ENCODE data around the gene BANF2. TPM values are rescaled to one million over a fixed set of nuclear protein-coding genes. Genes with fewer than 3 reads are reported as not detected.

BANF2 gene
- total RNA-seq, 2 experiments from 2014 or later, result not detected

GRCh38 chr20:17720755-17721154 is 21.0 kb downstream of the BANF2 start:
- no peak for DNase-seq
- H3K4me1 Mint-ChIP-seq (ENCODE audit: low read depth), result no peaks in the 10 kb centered on the region
- peaks cover 4% of the 10 kb centered on the region for H3K27me3 Mint-ChIP-seq (ENCODE audit: low read depth)
- H3K4me3 Mint-ChIP-seq, result no peak overlapping the region
- intact Hi-C loops (cut with micrococcal nuclease), result loop anchor here (10.0 kb wide), 1 partner anchor 84 kb away; no protein-coding TSS in a partner anchor
- H3K27ac Mint-ChIP-seq, result no peak overlapping the region
- CTCF ChIA-PET, result no interaction called here
- H3K36me3 Mint-ChIP-seq (ENCODE audit: low read depth), result no peaks in the 10 kb centered on the region
- H3K9me3 Mint-ChIP-seq, result no peaks in the 10 kb centered on the region

DNA sequence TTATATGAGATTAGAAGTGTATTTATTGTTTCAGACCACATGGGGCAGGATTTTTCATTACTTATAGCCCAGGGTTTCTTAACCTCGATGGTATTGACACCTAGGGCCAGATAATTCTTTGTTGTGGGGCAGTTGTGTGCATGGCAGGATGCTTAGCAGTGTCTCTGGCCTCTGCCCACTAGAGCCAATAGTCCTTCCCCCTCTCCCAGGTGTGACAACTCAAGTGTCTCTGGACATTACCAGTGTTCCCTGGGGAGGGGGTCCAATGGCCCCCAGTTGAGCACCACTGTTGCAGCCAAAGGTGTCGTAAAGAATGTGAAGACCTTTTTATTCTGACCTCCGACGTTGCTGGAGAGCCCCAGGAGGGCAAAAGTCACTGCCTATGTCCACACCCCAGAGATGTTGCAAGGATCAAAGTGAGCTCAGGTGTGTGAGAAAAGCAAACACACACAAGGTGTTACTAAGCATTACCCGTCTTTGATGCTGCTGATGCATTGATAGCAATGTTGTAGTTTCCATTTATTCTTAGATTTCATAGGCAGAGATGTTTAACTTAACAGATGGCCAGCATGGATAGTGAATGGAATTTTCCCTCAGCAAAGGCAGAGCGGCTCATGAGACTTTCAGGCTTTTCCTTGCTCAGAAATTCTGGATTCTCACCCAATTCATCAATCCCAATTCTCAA is 22.2 kb downstream of the BANF2 start:
- no peak for DNase-seq
- H3K27me3 Mint-ChIP-seq (ENCODE audit: low read depth), result peaks cover 4% of the 10 kb centered on the region
- intact Hi-C loops (cut with micrococcal nuclease), result loop anchor here (10.0 kb wide), 1 partner anchor 83 kb away; no protein-coding TSS in a partner anchor
- H3K9me3 Mint-ChIP-seq, result no peaks in the 10 kb centered on the region
- H3K4me1 Mint-ChIP-seq (ENCODE audit: low read depth), result no peaks in the 10 kb centered on the region
- no peak overlapping the region for H3K27ac Mint-ChIP-seq
- no peak overlapping the region for H3K4me3 Mint-ChIP-seq
- H3K36me3 Mint-ChIP-seq (ENCODE audit: low read depth), result no peaks in the 10 kb centered on the region
- CTCF ChIA-PET, result interaction anchor here (0.8 kb wide), 1 partner anchor 1230 kb away, joined by 3 read pairs; no protein-coding TSS in a partner anchor

- CTCF ChIA-PET, result interaction anchor here (0.8 kb wide), 1 partner anchor 1231 kb away, joined by 3 read pairs; no protein-coding TSS in a partner anchor
- Mint-ChIP-seq H3K9me3 (no peaks in the 10 kb centered on the region), H3K27ac (no peak overlapping the region), H3K36me3 (ENCODE audit: low read depth) (no peaks in the 10 kb centered on the region), H3K4me3 (no peak overlapping the region), H3K27me3 (ENCODE audit: low read depth) (peaks cover 4% of the 10 kb centered on the region), H3K4me1 (ENCODE audit: low read depth) (no peaks in the 10 kb centered on the region)
- intact Hi-C loops (cut with micrococcal nuclease), result loop anchor here (10.0 kb wide), 1 partner anchor 82 kb away; no protein-coding TSS in a partner anchor
- no peak for DNase-seq
Observed at GRCh38 chr20:17722493-17723300, 22.9 kb downstream of the BANF2 start.

DNA sequence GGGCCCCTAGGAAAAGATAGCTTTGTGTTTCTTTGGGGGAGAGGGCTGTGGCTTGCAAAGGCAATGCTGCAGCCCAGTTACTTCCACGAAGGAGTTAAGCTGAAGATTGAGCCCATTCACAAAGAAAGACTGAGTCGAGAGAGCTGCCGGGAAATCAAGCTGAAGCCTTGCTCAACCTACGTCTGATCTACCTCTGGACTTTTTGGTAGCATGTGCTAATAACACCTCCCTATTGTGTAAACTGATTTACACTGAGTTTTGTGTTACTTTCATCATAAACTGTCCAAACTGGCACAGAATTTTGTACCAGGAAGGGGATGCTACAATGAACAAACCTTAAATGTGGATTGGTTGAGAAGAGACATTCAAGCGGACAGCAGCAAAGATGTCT is 23.5 kb downstream of the BANF2 start:
- Mint-ChIP-seq H3K4me1 (ENCODE audit: low read depth) (no peaks in the 10 kb centered on the region), H3K27ac (no peak overlapping the region), H3K4me3 (no peak overlapping the region), H3K9me3 (no peaks in the 10 kb centered on the region), H3K27me3 (ENCODE audit: low read depth) (peaks cover 4% of the 10 kb centered on the region), H3K36me3 (ENCODE audit: low read depth) (no peaks in the 10 kb centered on the region)
- intact Hi-C loops (cut with micrococcal nuclease), result loop anchor here (10.0 kb wide), 1 partner anchor 82 kb away; no protein-coding TSS in a partner anchor
- CTCF ChIA-PET, result no interaction called here
- no peak for DNase-seq

- no peaks in the 10 kb centered on the region for H3K36me3 Mint-ChIP-seq (ENCODE audit: low read depth)
- no peak overlapping the region for H3K27ac Mint-ChIP-seq
- H3K27me3 Mint-ChIP-seq (ENCODE audit: low read depth), result peaks cover 4% of the 10 kb centered on the region
- intact Hi-C loops (cut with micrococcal nuclease), result loop anchor here (10.0 kb wide), 1 partner anchor 80 kb away; no protein-coding TSS in a partner anchor
- DNase-seq, result no peak
- no peak overlapping the region for H3K4me3 Mint-ChIP-seq
- CTCF ChIA-PET, result interaction anchor here (0.6 kb wide), 1 partner anchor 161 kb away, joined by 4 read pairs; no protein-coding TSS in a partner anchor
- H3K9me3 Mint-ChIP-seq, result no peaks in the 10 kb centered on the region
- H3K4me1 Mint-ChIP-seq (ENCODE audit: low read depth), result no peaks in the 10 kb centered on the region
Observed at GRCh38 chr20:17725094-17725835, 25.5 kb downstream of the BANF2 start.

DNA sequence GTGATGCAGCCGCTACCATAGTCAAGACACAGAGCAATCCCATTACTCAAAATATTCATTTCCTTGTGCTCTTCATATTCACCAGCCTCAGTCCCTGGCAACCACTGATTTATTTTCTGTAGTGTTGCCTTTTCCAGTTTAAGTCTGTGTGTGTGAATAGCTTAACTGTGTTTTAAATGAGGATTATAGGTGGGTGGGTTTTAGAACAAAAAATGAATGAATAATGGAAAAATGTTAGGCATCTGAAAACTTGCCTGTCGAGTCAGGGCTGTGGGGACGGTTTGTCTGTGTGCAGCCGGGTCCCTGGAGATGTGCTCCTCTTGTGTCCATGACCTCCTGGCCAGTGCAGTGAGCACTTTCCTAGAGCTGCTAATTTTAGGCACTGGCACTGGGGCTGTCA is 27.1 kb downstream of the BANF2 start:
- CTCF ChIA-PET, result no interaction called here
- H3K9me3 Mint-ChIP-seq, result no peaks in the 10 kb centered on the region
- no peaks in the 10 kb centered on the region for H3K4me1 Mint-ChIP-seq (ENCODE audit: low read depth)
- intact Hi-C loops (cut with micrococcal nuclease), result loop anchor here (10.0 kb wide), 1 partner anchor 78 kb away; no protein-coding TSS in a partner anchor
- no peak for DNase-seq
- no peak overlapping the region for H3K27ac Mint-ChIP-seq
- H3K27me3 Mint-ChIP-seq (ENCODE audit: low read depth), result peaks cover 4% of the 10 kb centered on the region
- no peaks in the 10 kb centered on the region for H3K36me3 Mint-ChIP-seq (ENCODE audit: low read depth)
- H3K4me3 Mint-ChIP-seq, result no peak overlapping the region

GRCh38 chr20:17727351-17727750 is 27.6 kb downstream of the BANF2 start:
- DNase-seq, result no peak
- intact Hi-C loops (cut with micrococcal nuclease), result loop anchor here (10.0 kb wide), 1 partner anchor 77 kb away; no protein-coding TSS in a partner anchor
- Mint-ChIP-seq H3K27me3 (ENCODE audit: low read depth) (peaks cover 4% of the 10 kb centered on the region), H3K4me1 (ENCODE audit: low read depth) (no peaks in the 10 kb centered on the region), H3K36me3 (ENCODE audit: low read depth) (no peaks in the 10 kb centered on the region), H3K9me3 (no peaks in the 10 kb centered on the region), H3K27ac (no peak overlapping the region), H3K4me3 (no peak overlapping the region)
- CTCF ChIA-PET, result no interaction called here

DNA sequence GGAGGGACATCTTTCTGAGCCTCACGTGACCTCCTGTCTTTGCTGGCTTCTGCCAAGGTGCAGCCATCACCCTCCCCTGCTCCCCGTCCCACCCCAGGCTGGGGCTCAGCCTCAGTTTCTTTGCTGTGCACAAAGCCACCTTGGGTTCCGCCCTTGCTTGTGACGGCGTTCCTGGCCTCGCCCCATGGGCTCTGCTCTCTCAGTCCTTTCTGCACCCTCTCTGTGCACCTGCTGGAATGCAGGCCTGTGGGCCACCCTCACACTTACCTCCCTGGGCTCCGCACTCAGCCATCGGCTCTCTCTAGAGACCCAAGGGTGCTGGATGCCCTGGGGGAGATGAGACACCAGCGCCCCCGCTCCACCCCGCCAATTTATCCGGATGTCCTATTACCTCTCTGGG is 28.3 kb downstream of the BANF2 start:
- CTCF ChIA-PET, result no interaction called here
- no peaks in the 10 kb centered on the region for H3K4me1 Mint-ChIP-seq (ENCODE audit: low read depth)
- H3K4me3 Mint-ChIP-seq, result no peak overlapping the region
- no peaks in the 10 kb centered on the region for H3K36me3 Mint-ChIP-seq (ENCODE audit: low read depth)
- DNase-seq, result no peak
- intact Hi-C loops (cut with micrococcal nuclease), result loop anchor here (10.0 kb wide), 1 partner anchor 77 kb away; no protein-coding TSS in a partner anchor
- H3K27ac Mint-ChIP-seq, result no peak overlapping the region
- H3K27me3 Mint-ChIP-seq (ENCODE audit: low read depth), result no peaks in the 10 kb centered on the region
- no peaks in the 10 kb centered on the region for H3K9me3 Mint-ChIP-seq

- intact Hi-C loops (cut with micrococcal nuclease), result no loop called here
- Mint-ChIP-seq H3K9me3 (no peaks in the 10 kb centered on the region), H3K27me3 (ENCODE audit: low read depth) (no peaks in the 10 kb centered on the region), H3K4me3 (no peak overlapping the region), H3K27ac (no peak overlapping the region), H3K36me3 (ENCODE audit: low read depth) (no peaks in the 10 kb centered on the region), H3K4me1 (ENCODE audit: low read depth) (no peaks in the 10 kb centered on the region)
- CTCF ChIA-PET, result no interaction called here
- DNase-seq, result no peak
Observed at GRCh38 chr20:17730071-17730470, 30.3 kb downstream of the BANF2 start.

- CTCF ChIA-PET, result no interaction called here
- Mint-ChIP-seq H3K27ac (no peak overlapping the region), H3K36me3 (ENCODE audit: low read depth) (no peaks in the 10 kb centered on the region)
Observed at GRCh38 chr20:17731233-17731632, 31.5 kb downstream of the BANF2 start.

GRCh38 chr20:17732907-17733521 is 33.2 kb downstream of the BANF2 start:
- CTCF ChIA-PET, result no interaction called here
- H3K9me3 Mint-ChIP-seq, result peaks cover 8% of the 10 kb centered on the region

More at GRCh38 chr20:17731233-17731632, 31.5 kb downstream of the BANF2 start:
- DNase-seq, result no peak
- Mint-ChIP-seq H3K27me3 (ENCODE audit: low read depth) (no peaks in the 10 kb centered on the region), H3K4me1 (ENCODE audit: low read depth) (no peaks in the 10 kb centered on the region), H3K9me3 (peaks cover 4% of the 10 kb centered on the region), H3K4me3 (no peak overlapping the region)
- intact Hi-C loops (cut with micrococcal nuclease), result no loop called here

More at GRCh38 chr20:17732907-17733521, 33.2 kb downstream of the BANF2 start:
- no peak for DNase-seq
- Mint-ChIP-seq H3K36me3 (ENCODE audit: low read depth) (no peaks in the 10 kb centered on the region), H3K4me1 (ENCODE audit: low read depth) (no peaks in the 10 kb centered on the region), H3K27ac (no peak overlapping the region), H3K4me3 (no peak overlapping the region), H3K27me3 (ENCODE audit: low read depth) (no peaks in the 10 kb centered on the region)
- intact Hi-C loops (cut with micrococcal nuclease), result no loop called here

Data from activated naive CD4-positive, alpha-beta T cell treated with anti-CD3 and anti-CD28 coated beads for 36 hours (primary cell).